Testis (tissue), 2 donors: ENCODE data around the gene NCAPD3.

Source experiments
- CTCF ChIP-seq, 3 experiments: fragments of 450-650 bp in 2 of 3; fragments of 200-600 bp in 1 of 3; sonication (generic) in 1 of 3; IDR thresholded peaks; one replicate each; pipeline ENCODE4 v1.5.1; 2016 to 2019; ENCODE audit warnings: antibody characterized with exemption in 3 of 3, mild to moderate bottlenecking in 2 of 3, moderate library complexity in 1 of 3
- POLR2A ChIP-seq: fragments of 450-650 bp; IDR thresholded peaks from one replicate; pipeline ENCODE4 v1.6.1; 2017; ENCODE audit warnings: antibody characterized with exemption, mild to moderate bottlenecking, moderate library complexity

DNA sequence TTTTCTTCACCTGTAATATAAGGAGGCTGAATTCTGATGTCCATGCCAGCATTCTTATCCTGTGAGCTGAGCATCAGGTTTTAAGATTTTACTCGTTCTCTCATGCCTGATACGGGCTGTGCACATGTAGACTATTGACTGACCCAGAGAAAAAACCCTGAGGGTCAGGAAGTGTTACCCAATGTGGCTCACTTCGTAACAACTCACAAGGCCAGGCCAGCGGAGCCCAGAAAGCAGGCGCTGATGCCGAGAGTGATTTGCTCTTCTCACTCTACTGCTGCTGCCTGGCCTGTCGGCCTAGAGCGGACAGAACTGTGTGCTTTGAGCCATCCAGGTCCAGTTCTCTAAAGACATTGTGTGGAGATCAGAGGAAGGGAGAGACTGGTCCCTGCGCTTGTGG lies 18.6 kb upstream of the NCAPD3 start:
- TF ChIP-seq CTCF (IDR thresholded peaks at IDR 0.05) (no peak), POLR2A (no peak)
